ENCODE data around the gene EXOSC1.

DNA sequence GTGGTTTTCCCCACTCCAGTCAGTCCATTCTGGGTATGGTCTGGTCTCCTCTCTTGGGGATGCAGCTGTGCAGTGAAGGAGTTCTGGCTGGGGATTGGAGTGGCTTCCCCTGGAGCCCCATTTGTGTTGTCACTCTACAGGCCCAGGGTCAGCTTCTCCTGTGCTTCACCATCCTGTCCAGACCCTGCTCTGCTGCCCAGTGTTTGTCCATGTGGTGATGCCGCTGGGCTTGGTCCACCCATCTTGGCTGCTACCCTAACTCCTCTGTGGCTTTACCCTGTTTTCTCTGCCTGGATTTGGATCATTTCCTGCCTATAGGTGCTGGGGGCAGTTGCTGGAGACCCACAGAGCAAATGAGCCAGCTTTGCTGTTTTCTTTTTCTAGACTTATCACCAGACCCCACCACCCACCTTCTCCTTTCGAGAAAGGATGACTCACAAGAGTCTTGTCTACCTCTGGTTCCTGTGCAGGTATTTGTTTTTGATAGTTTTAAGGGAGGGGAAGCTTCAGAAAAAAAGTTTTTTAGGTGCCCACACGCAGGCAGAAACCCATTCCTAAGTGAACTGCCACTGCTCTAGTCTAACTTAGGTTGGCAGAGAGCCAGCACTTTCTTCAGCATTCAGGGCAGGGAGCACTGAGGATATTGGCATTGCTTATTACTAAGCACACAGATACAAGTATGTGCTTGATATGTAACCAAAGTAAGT lies 8.7 kb upstream of the EXOSC1 start:
- TF ChIP-seq, protein P1, sequence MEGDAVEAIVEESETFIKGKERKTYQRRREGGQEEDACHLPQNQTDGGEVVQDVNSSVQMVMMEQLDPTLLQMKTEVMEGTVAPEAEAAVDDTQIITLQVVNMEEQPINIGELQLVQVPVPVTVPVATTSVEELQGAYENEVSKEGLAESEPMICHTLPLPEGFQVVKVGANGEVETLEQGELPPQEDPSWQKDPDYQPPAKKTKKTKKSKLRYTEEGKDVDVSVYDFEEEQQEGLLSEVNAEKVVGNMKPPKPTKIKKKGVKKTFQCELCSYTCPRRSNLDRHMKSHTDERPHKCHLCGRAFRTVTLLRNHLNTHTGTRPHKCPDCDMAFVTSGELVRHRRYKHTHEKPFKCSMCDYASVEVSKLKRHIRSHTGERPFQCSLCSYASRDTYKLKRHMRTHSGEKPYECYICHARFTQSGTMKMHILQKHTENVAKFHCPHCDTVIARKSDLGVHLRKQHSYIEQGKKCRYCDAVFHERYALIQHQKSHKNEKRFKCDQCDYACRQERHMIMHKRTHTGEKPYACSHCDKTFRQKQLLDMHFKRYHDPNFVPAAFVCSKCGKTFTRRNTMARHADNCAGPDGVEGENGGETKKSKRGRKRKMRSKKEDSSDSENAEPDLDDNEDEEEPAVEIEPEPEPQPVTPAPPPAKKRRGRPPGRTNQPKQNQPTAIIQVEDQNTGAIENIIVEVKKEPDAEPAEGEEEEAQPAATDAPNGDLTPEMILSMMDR (IDR thresholded peaks at IDR 0.05), result no peak
- no peak for TF ChIP-seq POLR2A (IDR thresholded peaks at IDR 0.05)

Data from heart left ventricle (tissue), 13 donors.